GM12878 (cell line): ENCODE data around the gene TMOD2. TPM values are rescaled to one million over a fixed set of nuclear protein-coding genes. Genes with fewer than 3 reads are reported as not detected.

Experiments used
- ATAC-seq: fragments of 200-7000 bp; cut with Tn5 transposase; 3 replicates; pipeline ENCODE4 v1.9.1; 2020; ENCODE audit warnings: mild to moderate bottlenecking, moderate library complexity
- BruUV-seq: library from RNA; stranded (reverse); fragments of 400-500 nt; replicated peaks from 2 replicates; lab custom pipeline; 2021; lab: Mats Ljungman, UMichigan
- CTCF ChIA-PET: fragments of 300-600 bp; sonication (Branson Sonifier 250); formaldehyde crosslinking; extraction: SDS; loops from one replicate; lab custom pipeline; 2021; ENCODE audit warnings: inconsistent platforms; lab: Yijun Ruan, JAX
- POLR2A ChIA-PET: fragments of 350-600 bp; formaldehyde crosslinking; extraction: SDS; loops from one replicate; lab custom pipeline; 2021; ENCODE audit warnings: inconsistent platforms; lab: Charles Lee
- RAD21 ChIA-PET: fragments of 300-600 bp; sonication (Branson Sonifier 250); formaldehyde crosslinking; loops from one replicate; lab custom pipeline; 2023; ENCODE audit warnings: antibody characterized with exemption; ENCODE audit not compliant: unreplicated experiment; lab: Charles Lee
- SMC1A ChIA-PET: fragments of 300-600 bp; sonication (Branson Sonifier 250); formaldehyde crosslinking; loops from one replicate; lab custom pipeline; 2023; ENCODE audit not compliant: unreplicated experiment, uncharacterized antibody; lab: Charles Lee
- DNase-seq: peaks from one replicate; pipeline ENCODE4 v3.0.0-alpha.2; 2011; ENCODE audit warnings: low read depth, low spot score
- FAIRE-seq: peaks from 3 replicates; lab custom pipeline; 2011; peaks lifted over from hg19 to GRCh38; lab: Jason Lieb, UNC
- H2AFZ ChIP-seq: 2 replicates; pipeline ENCODE4 v1.6.0; 2011; ENCODE audit warnings: low read depth, low read length, control low read depth; ENCODE audit not compliant: control insufficient read depth
- H3K27ac ChIP-seq: 2 replicates; pipeline ENCODE4 v1.5.1; 2011; ENCODE audit warnings: control low read depth; ENCODE audit not compliant: control insufficient read depth, insufficient read depth
- H3K27me3 ChIP-seq, 2 experiments: replicated peaks in 1 of 2; 2 replicates each; pipeline versions ENCODE4 v1.6.0 to v1.6.1; 2011; ENCODE audit warnings: low read length in 1 of 2; ENCODE audit not compliant: control insufficient read depth in 2 of 2, insufficient read depth in 2 of 2
- H3K36me3 ChIP-seq, 2 experiments: 2 replicates each; pipeline ENCODE4 v1.5.1; 2011; ENCODE audit warnings: low read length in 1 of 2; ENCODE audit not compliant: control insufficient read depth in 2 of 2, insufficient read depth in 2 of 2
- H3K4me1 ChIP-seq: 2 replicates; pipeline ENCODE4 v1.6.1; 2011; ENCODE audit warnings: mild to moderate bottlenecking, low read length, moderate library complexity, mixed read lengths; ENCODE audit not compliant: control insufficient read depth, insufficient read depth
- H3K4me2 ChIP-seq: 2 replicates; pipeline ENCODE4 v1.6.0; 2011; ENCODE audit warnings: control low read depth; ENCODE audit not compliant: control insufficient read depth, insufficient read depth
- H3K4me3 ChIP-seq: fragments of 200-600 bp; sonication (generic); 2 replicates; pipeline ENCODE4 v1.5.1; 2016
- H3K79me2 ChIP-seq: 2 replicates; pipeline ENCODE4 v1.6.0; 2011; ENCODE audit warnings: low read length; ENCODE audit not compliant: control insufficient read depth, insufficient read depth
- H3K9ac ChIP-seq: 2 replicates; pipeline ENCODE4 v1.8.0; 2011; ENCODE audit warnings: low read length, control low read depth, mixed read lengths; ENCODE audit not compliant: control insufficient read depth, insufficient read depth
- H3K9me3 ChIP-seq: replicated peaks from 3 replicates; pipeline ENCODE4 v1.5.1; 2011; ENCODE audit warnings: mild to moderate bottlenecking, low read length; ENCODE audit not compliant: control insufficient read depth, insufficient read depth
- H4K20me1 ChIP-seq: 2 replicates; pipeline ENCODE4 v1.6.0; 2011; ENCODE audit not compliant: control insufficient read depth, insufficient read depth
- ATF7 ChIP-seq: fragments of 450-650 bp; IDR thresholded peaks from 2 replicates; pipeline ENCODE4 v1.6.1; 2016; ENCODE audit warnings: low read depth, mild to moderate bottlenecking
- E2F8 ChIP-seq: fragments of 450-650 bp; IDR thresholded peaks from 2 replicates; pipeline ENCODE4 v1.6.1; 2018; ENCODE audit warnings: mild to moderate bottlenecking, low read depth, moderate library complexity; ENCODE audit not compliant: partially characterized antibody
- E4F1 ChIP-seq: fragments of 450-650 bp; IDR thresholded peaks from 2 replicates; pipeline ENCODE4 v1.6.1; 2018; ENCODE audit warnings: borderline replicate concordance, mild to moderate bottlenecking; ENCODE audit not compliant: partially characterized antibody
- IKZF1 ChIP-seq: fragments of 450-650 bp; conservative IDR thresholded peaks from 2 replicates; pipeline ENCODE4 v1.6.1; 2017; ENCODE audit warnings: antibody characterized with exemption, mild to moderate bottlenecking
- PKNOX1 ChIP-seq: fragments of 450-650 bp; IDR thresholded peaks from 2 replicates; pipeline ENCODE4 v1.6.1; 2016; ENCODE audit warnings: mild to moderate bottlenecking
- RUNX3 ChIP-seq: IDR thresholded peaks from 2 replicates; pipeline ENCODE4 v1.6.1; 2012; ENCODE audit warnings: low read length, inconsistent platforms
- SPI1 ChIP-seq: IDR thresholded peaks from 2 replicates; pipeline ENCODE4 v1.6.1; 2011; ENCODE audit warnings: low read depth, mild to moderate bottlenecking, low read length, moderate library complexity, borderline replicate concordance; ENCODE audit not compliant: insufficient read depth
- USF2 ChIP-seq: IDR thresholded peaks from 2 replicates; pipeline ENCODE4 v1.6.1; 2011; ENCODE audit warnings: low read depth, low read length, improper control_type of control experiment, borderline replicate concordance
- WGBS: methylation state at CpG from one replicate; pipeline ENCODE4 v1.1.6; 2016; ENCODE audit warnings: low lambda C conversion rate; ENCODE audit not compliant: insufficient replicate concordance, insufficient coverage; ENCODE audit errors: missing lambda C conversion rate; 5-methylcytosine and 5-hydroxymethylcytosine counted together
- in situ Hi-C: fragments of 300-500 bp; cut with MboI; formaldehyde crosslinking; loops from 9 replicates; pipeline ENCODE4 v1.14.3; 2018; ENCODE audit warnings: mixed read lengths
- intact Hi-C: fragments of 100-400 bp; cut with micrococcal nuclease; formaldehyde crosslinking; loops from one replicate; pipeline ENCODE4 v1.14.2; 2022; ENCODE audit not compliant: unreplicated experiment
- polyA plus RNA-seq, 11 experiments: library from polyadenylated mRNA; depleted of rRNA in 4 of 11; unstranded in 6 of 11; stranded (reverse) in 5 of 11; fragments of >200 nt; fragmentation: Nextera tagmentation in 4 of 11; fragmentation: Illumina TruSeq in 1 of 11; extraction: Ambion mirVana in 4 of 11; extraction: Trizol in 1 of 11; gene quantifications; 1 replicate in 1 of 11; 2 replicates in 10 of 11; pipeline versions ENCODE4 v1.2.1 to v1.2.3, GENCODE V29; 2011 to 2016; ENCODE audit warnings: inconsistent platforms in 2 of 11, missing spikeins in 2 of 11, low read depth in 1 of 11
- total RNA-seq, 4 experiments: library from RNA; depleted of rRNA in 3 of 4; stranded (reverse); fragments of >200 nt in 3 of 4; fragmentation: Illumina TruSeq in 1 of 4; extraction: Trizol in 1 of 4; gene quantifications; 2 replicates each; pipeline versions ENCODE4 v1.2.1 to v1.2.3, GENCODE V29; 2013 to 2021

Gene TMOD2
- total and polyA plus RNA-seq, 10 of the 15 experiments (the other 5 are each of a cell fraction or from before 2014, with no cell fraction given) = 0.61 to 15.2 (median 6.3) TPM

- H3K9me3 ChIP-seq = no peaks in the 10 kb centered on the region
- ChIA-PET RAD21 (no interaction called here), SMC1A (interaction anchor here (1.5 kb wide), 1 partner anchor 12 kb away, joined by 5 read pairs; no protein-coding TSS in a partner anchor), POLR2A (no interaction called here), CTCF (interaction anchor here (2.2 kb wide), 1 partner anchor 11 kb away, joined by 6 read pairs; no protein-coding TSS in a partner anchor)
- H3K4me1 ChIP-seq = peaks cover 20% of the 10 kb centered on the region
- no peaks in the 10 kb centered on the region for H4K20me1 ChIP-seq
- TF ChIP-seq RUNX3 = no peak
- no peak for TF ChIP-seq E2F8
- TF ChIP-seq USF2 = no peak
- TF ChIP-seq E4F1 = no peak
- TF ChIP-seq SPI1 = peak; percentile 29; the same call in 1 of the 2 replicates
- TF ChIP-seq PKNOX1 = peak; percentile 82
- TF ChIP-seq IKZF1 = no peak
- peak; percentile 63; the same call in 1 of the 2 replicates for TF ChIP-seq ATF7
- peak overlapping the region; percentile 46; the same call in 1 of the 2 replicates for H3K4me2 ChIP-seq
- intact Hi-C loops (no loop called here), in situ Hi-C loops (no loop called here)
- no peak overlapping the region for H3K4me3 ChIP-seq
- H3K79me2 ChIP-seq = peaks cover 82% of the 10 kb centered on the region
- H3K9ac ChIP-seq = no peak overlapping the region
- FAIRE-seq (no peak), ATAC-seq (peak; percentile 24; the same call in 1 of the 3 replicates), DNase-seq (no peak)
- H3K36me3 ChIP-seq = no peaks in the 10 kb centered on the region; a peak in 1 of 4 replicates
- WGBS = 53% methylated on average over 3 of the region's 3 CpGs
- H2AFZ ChIP-seq = no peak overlapping the region
- BruUV-seq = no TSS peak
- no peak overlapping the region for H3K27ac ChIP-seq
- no peaks in the 10 kb centered on the region for H3K27me3 ChIP-seq
Measured at GRCh38 chr15:51846463-51847230, 95.2 kb downstream of the TMOD2 start.
